Stimulated activated effector memory CD8-positive, alpha-beta T cell treated with anti-CD3 and anti-CD28 coated beads, Interleukin-12 subunit alpha, Interleukin-12 subunit beta, amount 100 ng/mL, for 72 hours (primary cell): ENCODE results near the gene IRF6.

ENCODE experiments used
- ATAC-seq: fragments of 150-1000 bp; cut with Tn5 transposase; 2 replicates; pipeline ENCODE4 v1.10.0; 2021
- DNase-seq, 2 donors: peaks; one replicate each; pipeline ENCODE4 v3.0.0; 2021 to 2022; ENCODE audit warnings: low spot score in 2 of 2
- H3K27ac Mint-ChIP-seq: one replicate; pipeline ENCODE4 v1.8.0; 2022; ENCODE audit warnings: mild to moderate bottlenecking, mixed read lengths
- H3K36me3 Mint-ChIP-seq: one replicate; pipeline ENCODE4 v1.8.0; 2022; ENCODE audit warnings: mild to moderate bottlenecking, mixed read lengths
- H3K4me1 Mint-ChIP-seq: one replicate; pipeline ENCODE4 v1.8.0; 2022; ENCODE audit warnings: mixed read lengths
- H3K4me3 Mint-ChIP-seq: one replicate; pipeline ENCODE4 v1.8.0; 2022; ENCODE audit warnings: mild to moderate bottlenecking, mixed read lengths
- H3K9me3 Mint-ChIP-seq: one replicate; pipeline ENCODE4 v1.8.0; 2022; ENCODE audit warnings: mixed read lengths

IRF6 gene

GRCh38 chr1:209766051-209766450 lies 39.9 kb downstream of the IRF6 start:
- H3K4me3 Mint-ChIP-seq, result no peak overlapping the region
- H3K36me3 Mint-ChIP-seq, result no peaks in the 10 kb centered on the region
- DNase-seq (no peak), ATAC-seq (no peak)
- peak overlapping the region; percentile 66 for H3K27ac Mint-ChIP-seq
- H3K4me1 Mint-ChIP-seq, result peaks cover 53% of the 10 kb centered on the region
- no peaks in the 10 kb centered on the region for H3K9me3 Mint-ChIP-seq

- H3K9me3 Mint-ChIP-seq, result no peaks in the 10 kb centered on the region
- peak overlapping the region; percentile 93 for H3K27ac Mint-ChIP-seq
- H3K4me3 Mint-ChIP-seq, result peak overlapping the region; percentile 86
- no peaks in the 10 kb centered on the region for H3K36me3 Mint-ChIP-seq
- DNase-seq (no peak), ATAC-seq (no peak)
- H3K4me1 Mint-ChIP-seq, result peaks cover 85% of the 10 kb centered on the region
Measured at GRCh38 chr1:209761011-209761635, 44.8 kb downstream of the IRF6 start.

- peaks cover 88% of the 10 kb centered on the region for H3K4me1 Mint-ChIP-seq
- no peaks in the 10 kb centered on the region for H3K9me3 Mint-ChIP-seq
- no peak for ATAC-seq
- no peaks in the 10 kb centered on the region for H3K36me3 Mint-ChIP-seq
- H3K27ac Mint-ChIP-seq, result peak overlapping the region; percentile 93
- no peak for DNase-seq
- H3K4me3 Mint-ChIP-seq, result peak overlapping the region; percentile 86
Measured at GRCh38 chr1:209759829-209760359, 46.0 kb downstream of the IRF6 start.

GRCh38 chr1:209758400-209758799 lies 47.5 kb downstream of the IRF6 start:
- Mint-ChIP-seq H3K27ac (peak overlapping the region; percentile 93), H3K36me3 (no peaks in the 10 kb centered on the region), H3K4me3 (peak overlapping the region; percentile 86), H3K4me1 (peaks cover 89% of the 10 kb centered on the region), H3K9me3 (no peaks in the 10 kb centered on the region)
- no peak for ATAC-seq
- DNase-seq, result no peak

GRCh38 chr1:209756615-209757445 lies 49.1 kb downstream of the IRF6 start:
- peak; percentile 11 to 70 for DNase-seq
- Mint-ChIP-seq H3K36me3 (peaks cover 6% of the 10 kb centered on the region), H3K4me3 (peak overlapping the region; percentile 86), H3K27ac (peak overlapping the region; percentile 93), H3K9me3 (no peaks in the 10 kb centered on the region), H3K4me1 (peaks cover 88% of the 10 kb centered on the region)
- peak; percentile 37 for ATAC-seq

- H3K4me3 Mint-ChIP-seq, result peak within 1 kb of the TSS; percentile 86
- peak within 1 kb of the TSS; percentile 93 for H3K27ac Mint-ChIP-seq
- no peaks in the 10 kb centered on the region for H3K9me3 Mint-ChIP-seq
- peaks cover 6% of the 10 kb centered on the region for H3K36me3 Mint-ChIP-seq
- peaks cover 88% of the 10 kb centered on the region for H3K4me1 Mint-ChIP-seq
- peak; percentile 54 to 85 for DNase-seq
- peak; percentile 85 for ATAC-seq
Measured at GRCh38 chr1:209755926-209756614, 49.9 kb downstream of the IRF6 start, which contains the start of gene TRAF3IP3. TSS of gene TRAF3IP3 (plus strand) at chr1:209756053. CDS start at chr1:209760040, 3,987 bp downstream.

GRCh38 chr1:209755256-209755655 lies 50.7 kb downstream of the IRF6 start:
- Mint-ChIP-seq H3K36me3 (peaks cover 6% of the 10 kb centered on the region), H3K4me1 (peaks cover 89% of the 10 kb centered on the region), H3K9me3 (no peaks in the 10 kb centered on the region), H3K4me3 (peak overlapping the region; percentile 86), H3K27ac (peak overlapping the region; percentile 93)
- DNase-seq (no peak), ATAC-seq (no peak)

- ATAC-seq, result no peak
- H3K4me1 Mint-ChIP-seq, result peaks cover 84% of the 10 kb centered on the region
- H3K4me3 Mint-ChIP-seq, result peak overlapping the region; percentile 67
Measured at GRCh38 chr1:209752890-209753289, 53.1 kb downstream of the IRF6 start.

GRCh38 chr1:209751627-209752231 lies 54.2 kb downstream of the IRF6 start:
- no peaks in the 10 kb centered on the region for H3K9me3 Mint-ChIP-seq
- peak; percentile 76 for ATAC-seq
- DNase-seq, result peak; percentile 27 to 83
- H3K27ac Mint-ChIP-seq, result peak overlapping the region; percentile 94
- peaks cover 86% of the 10 kb centered on the region for H3K4me1 Mint-ChIP-seq
- H3K4me3 Mint-ChIP-seq, result peak overlapping the region; percentile 67
- peaks cover 12% of the 10 kb centered on the region for H3K36me3 Mint-ChIP-seq

More at GRCh38 chr1:209752890-209753289, 53.1 kb downstream of the IRF6 start:
- Mint-ChIP-seq H3K36me3 (peaks cover 12% of the 10 kb centered on the region), H3K9me3 (no peaks in the 10 kb centered on the region), H3K27ac (peak overlapping the region; percentile 94)
- no peak for DNase-seq

GRCh38 chr1:209749670-209750323 lies 56.1 kb downstream of the IRF6 start:
- no peaks in the 10 kb centered on the region for H3K9me3 Mint-ChIP-seq

GRCh38 chr1:209749205-209749604 lies 56.7 kb downstream of the IRF6 start:
- H3K4me3 Mint-ChIP-seq, result peak overlapping the region; percentile 36
- no peaks in the 10 kb centered on the region for H3K9me3 Mint-ChIP-seq
- peak overlapping the region; percentile 94 for H3K27ac Mint-ChIP-seq
- peaks cover 12% of the 10 kb centered on the region for H3K36me3 Mint-ChIP-seq
- DNase-seq (no peak), ATAC-seq (no peak)
- peaks cover 63% of the 10 kb centered on the region for H3K4me1 Mint-ChIP-seq

More at GRCh38 chr1:209749670-209750323, 56.1 kb downstream of the IRF6 start:
- Mint-ChIP-seq H3K27ac (peak overlapping the region; percentile 94), H3K36me3 (peaks cover 12% of the 10 kb centered on the region), H3K4me1 (peaks cover 67% of the 10 kb centered on the region), H3K4me3 (peak overlapping the region; percentile 67)
- DNase-seq (no peak), ATAC-seq (no peak)

GRCh38 chr1:209748620-209749019 lies 57.3 kb downstream of the IRF6 start:
- H3K36me3 Mint-ChIP-seq, result peaks cover 12% of the 10 kb centered on the region
- DNase-seq (no peak), ATAC-seq (no peak)
- peak overlapping the region; percentile 46 for H3K4me3 Mint-ChIP-seq
- peak overlapping the region; percentile 74 for H3K27ac Mint-ChIP-seq
- H3K9me3 Mint-ChIP-seq, result no peaks in the 10 kb centered on the region
- H3K4me1 Mint-ChIP-seq, result peaks cover 60% of the 10 kb centered on the region

- DNase-seq, result peak; percentile 96 to 97
- H3K4me1 Mint-ChIP-seq, result peaks cover 61% of the 10 kb centered on the region
Measured at GRCh38 chr1:209747580-209748262, 58.2 kb downstream of the IRF6 start.

More at GRCh38 chr1:209747580-209748262, 58.2 kb downstream of the IRF6 start:
- peaks cover 12% of the 10 kb centered on the region for H3K36me3 Mint-ChIP-seq
- no peaks in the 10 kb centered on the region for H3K9me3 Mint-ChIP-seq
- peak; percentile 89 for ATAC-seq
- peak overlapping the region; percentile 46 for H3K4me3 Mint-ChIP-seq
- peak overlapping the region; percentile 74 for H3K27ac Mint-ChIP-seq
